Psoas muscle (tissue), 8 donors: Measurements from ENCODE around the gene PRKAG2. TPM values are rescaled to one million over a fixed set of nuclear protein-coding genes. Genes with fewer than 3 reads are reported as not detected.
A peak's percentile ranks its signal among the peaks of the same experiment; 100 is the strongest.

Experiments used
- ATAC-seq, 4 donors: fragments of 200-7000 bp; cut with Tn5 transposase; one replicate each; pipeline ENCODE4 v1.9.1; 2020; ENCODE audit warnings: moderate library complexity in 3 of 4, mild to moderate bottlenecking in 2 of 4
- DNase-seq, 2 donors: peaks; one replicate each; pipeline ENCODE4 v3.0.0-alpha.2; 2020
- H3K27ac ChIP-seq: fragments of 200-600 bp; one replicate; pipeline ENCODE4 v1.8.0; 2022
- H3K27me3 ChIP-seq, 3 donors: fragments of 200-600 bp in 1 of 3; one replicate each; pipeline versions ENCODE4 v1.6.1 to v1.8.0; 2013 to 2022; ENCODE audit warnings: low read length in 2 of 3, mild to moderate bottlenecking in 2 of 3, moderate library complexity in 1 of 3; ENCODE audit not compliant: insufficient read depth in 3 of 3
- H3K36me3 ChIP-seq, 2 donors: fragments of 200-600 bp in 1 of 2; one replicate each; pipeline versions ENCODE4 v1.6.1 to v1.8.0; 2013 to 2022; ENCODE audit warnings: low read depth in 1 of 2, mild to moderate bottlenecking in 1 of 2, moderate library complexity in 1 of 2; ENCODE audit not compliant: insufficient read depth in 1 of 2
- H3K4me1 ChIP-seq: fragments of 200-600 bp; one replicate; pipeline ENCODE4 v1.8.0; 2022
- H3K4me3 ChIP-seq: fragments of 200-600 bp; one replicate; pipeline ENCODE4 v1.8.0; 2022; ENCODE audit warnings: mild to moderate bottlenecking
- H3K9me3 ChIP-seq: fragments of 200-600 bp; one replicate; pipeline ENCODE4 v1.8.0; 2022
- CTCF ChIP-seq: fragments of 200-600 bp; IDR thresholded peaks from one replicate; pipeline ENCODE4 v1.8.0; 2022; ENCODE audit warnings: antibody characterized with exemption
- WGBS, 3 donors: extraction: QIAGEN DNeasy Blood & Tissue Kit; methylation state at CpG; one replicate each; pipeline versions ENCODE4 v1.1.6 to v1.1.7; 2013; 5-methylcytosine and 5-hydroxymethylcytosine counted together
- intact Hi-C, 2 donors: fragments of 100-400 bp; cut with DNase I; formaldehyde crosslinking; loops; one replicate each; pipeline versions ENCODE4 v1.11.0 to v1.14.2; 2022
- polyA plus RNA-seq, 3 donors: library from polyadenylated mRNA; stranded (reverse); fragments of 200-250 nt; gene quantifications; one replicate each; pipeline ENCODE4 v1.2.3, GENCODE V29; 2013
- total RNA-seq, 4 donors: library from RNA; stranded (reverse); fragmentation: NEBNext Ultra II Directional in 2 of 4; extraction: Animal tissue kit (Norgen Biotek cat#: 25700) in 2 of 4; gene quantifications; one replicate each; pipeline versions ENCODE4 v1.2.1 to v1.2.4, GENCODE V29; 2021 to 2023
- donor health status: healthy with polysubstance abuse.
- donor health status: DM: no; HTN: no; CAD: no; lungs with moderate emphysema.
- donor health status: Bipolar disorder and iron deficiency.
- donor health status: healthy.
- donor health status: DM: yes; HTN: yes; CAD: no.
- donor health status: DM: no; HTN: no; CAD: no.
- donor health status: DM: no; HTN: no; CAD: no.
- donor health status: DM: yes; HTN: yes; CAD: no.

The PRKAG2 gene
- total and polyA plus RNA-seq, 7 donors = 9.3 to 143 (median 19.8) TPM

GRCh38 chr7:151781161-151781845 is 95.6 kb downstream of the PRKAG2 start:
- peak in 1 of 2 donors; percentile 40 for DNase-seq
- ATAC-seq = no peak
- WGBS, 3 donors = 95 to 99% (median 95%) methylated on average over 22 of the region's 22 CpGs
- H3K27ac ChIP-seq = no peak overlapping the region
- H3K27me3 ChIP-seq = no peaks in the 10 kb centered on the region
- H3K4me1 ChIP-seq = peaks cover 8% of the 10 kb centered on the region
- H3K36me3 ChIP-seq = no peaks in the 10 kb centered on the region
- H3K9me3 ChIP-seq = no peaks in the 10 kb centered on the region
- H3K4me3 ChIP-seq = no peak overlapping the region
- no peak for TF ChIP-seq CTCF
- intact Hi-C loops = loop anchor here in 1 of 2 donors (5.0 kb wide), 1 partner anchor 91 kb away; no protein-coding TSS in a partner anchor

GRCh38 chr7:151780631-151781030 is 96.3 kb downstream of the PRKAG2 start:
- H3K36me3 ChIP-seq = no peaks in the 10 kb centered on the region
- 58 to 66% (median 58%) methylated on average over 3 of the region's 3 CpGs for WGBS, 3 donors
- peaks cover 8% of the 10 kb centered on the region for H3K4me1 ChIP-seq
- no peak for DNase-seq
- intact Hi-C loops = loop anchor here in 1 of 2 donors (5.0 kb wide), 1 partner anchor 92 kb away; no protein-coding TSS in a partner anchor
- no peak overlapping the region for H3K4me3 ChIP-seq
- H3K27ac ChIP-seq = no peak overlapping the region
- ATAC-seq = no peak
- no peaks in the 10 kb centered on the region for H3K9me3 ChIP-seq
- no peak for TF ChIP-seq CTCF
- H3K27me3 ChIP-seq = no peaks in the 10 kb centered on the region

GRCh38 chr7:151779678-151780077 is 97.2 kb downstream of the PRKAG2 start:
- 86 to 92% (median 89%) methylated on average over 7 of the region's 7 CpGs for WGBS, 3 donors
- ATAC-seq (no peak), DNase-seq (no peak)
- TF ChIP-seq CTCF = no peak
- Histone ChIP-seq H3K36me3 (no peaks in the 10 kb centered on the region), H3K4me1 (peaks cover 8% of the 10 kb centered on the region), H3K27me3 (no peaks in the 10 kb centered on the region), H3K27ac (no peak overlapping the region), H3K4me3 (no peak overlapping the region), H3K9me3 (no peaks in the 10 kb centered on the region)
- intact Hi-C loops = loop anchor here in 1 of 2 donors (5.0 kb wide), 1 partner anchor 93 kb away; no protein-coding TSS in a partner anchor

GRCh38 chr7:151779255-151779654 is 97.7 kb downstream of the PRKAG2 start:
- Histone ChIP-seq H3K36me3 (no peaks in the 10 kb centered on the region), H3K9me3 (no peaks in the 10 kb centered on the region), H3K4me3 (no peak overlapping the region), H3K27me3 (no peaks in the 10 kb centered on the region), H3K4me1 (peaks cover 8% of the 10 kb centered on the region), H3K27ac (no peak overlapping the region)
- DNase-seq = no peak
- no peak for ATAC-seq
- no peak for TF ChIP-seq CTCF
- intact Hi-C loops = no loop called here
- 92 to 95% (median 94%) methylated on average over 5 to 6 of the region's 6 CpGs for WGBS, 3 donors
